GM21717 (cell line): ENCODE results near the gene SLC28A1.

Experiments
- ATAC-seq: cut with Tn5 transposase; IDR thresholded peaks from one replicate; pipeline ENCODE4 v1.9.1; 2021; ENCODE audit warnings: mild to moderate bottlenecking, moderate library complexity; ENCODE audit not compliant: unreplicated experiment

SLC28A1 gene

GRCh38 chr15:84885801-84886200 lies 1.3 kb downstream of the SLC28A1 start:
- no peak for ATAC-seq

GRCh38 chr15:84886211-84886983 lies 1.9 kb downstream of the SLC28A1 start:
- no peak for ATAC-seq

DNA sequence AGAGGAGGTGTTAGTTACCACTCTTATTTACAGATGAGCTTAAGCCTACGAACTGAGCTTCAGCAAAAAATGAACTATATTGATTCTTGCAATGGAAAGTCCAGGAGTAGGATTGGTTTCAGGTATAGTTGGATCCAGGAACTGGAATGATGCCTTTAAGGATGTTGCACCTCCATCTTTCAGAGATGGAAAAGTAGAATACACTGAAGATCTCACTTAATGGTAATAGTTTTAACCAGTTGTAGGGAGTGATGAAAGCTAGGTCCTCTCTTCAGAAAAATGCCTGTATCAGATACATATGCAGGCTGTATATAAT lies 2.5 kb downstream of the SLC28A1 start:
- ATAC-seq: no peak

DNA sequence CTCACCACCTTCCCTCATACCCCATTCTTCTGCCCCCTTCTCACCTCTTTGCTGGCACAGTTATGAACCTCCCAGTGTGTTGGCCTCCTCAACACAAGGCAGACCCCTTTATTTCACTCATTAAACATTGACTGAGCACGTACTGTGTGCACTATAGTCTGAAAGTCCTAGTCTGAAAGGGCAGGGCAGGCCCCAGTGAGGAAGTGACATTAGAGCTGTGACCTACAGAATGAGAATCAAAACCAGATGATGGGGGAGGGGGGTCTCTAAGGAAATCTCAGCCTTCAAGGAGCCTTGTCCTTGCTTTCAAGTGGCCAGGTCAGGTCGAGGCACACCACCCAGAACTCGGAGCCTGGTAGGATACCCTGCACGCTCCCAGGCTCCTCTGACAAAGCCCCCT lies 3.5 kb downstream of the SLC28A1 start:
- no peak for ATAC-seq

DNA sequence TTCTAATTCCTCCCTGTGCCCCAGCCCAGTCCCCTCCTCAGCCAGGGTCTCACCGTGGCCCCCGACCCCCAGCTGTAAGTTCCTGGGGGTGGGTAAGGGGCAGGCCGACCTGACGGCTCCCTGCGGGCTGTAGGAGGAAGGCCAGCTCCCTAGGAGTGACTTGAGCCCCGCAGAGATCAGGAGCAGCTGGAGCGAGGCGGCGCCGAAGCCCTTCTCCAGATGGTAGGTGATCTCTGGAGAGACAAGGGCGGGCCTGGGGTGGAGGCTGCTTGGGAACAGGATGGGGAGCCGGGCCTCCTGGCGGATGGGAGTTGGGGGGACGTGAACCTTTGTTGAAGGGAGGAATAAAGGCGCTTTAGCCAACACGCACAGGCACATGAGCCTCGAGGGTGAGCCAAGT lies 4.2 kb downstream of the SLC28A1 start:
- ATAC-seq: no peak

DNA sequence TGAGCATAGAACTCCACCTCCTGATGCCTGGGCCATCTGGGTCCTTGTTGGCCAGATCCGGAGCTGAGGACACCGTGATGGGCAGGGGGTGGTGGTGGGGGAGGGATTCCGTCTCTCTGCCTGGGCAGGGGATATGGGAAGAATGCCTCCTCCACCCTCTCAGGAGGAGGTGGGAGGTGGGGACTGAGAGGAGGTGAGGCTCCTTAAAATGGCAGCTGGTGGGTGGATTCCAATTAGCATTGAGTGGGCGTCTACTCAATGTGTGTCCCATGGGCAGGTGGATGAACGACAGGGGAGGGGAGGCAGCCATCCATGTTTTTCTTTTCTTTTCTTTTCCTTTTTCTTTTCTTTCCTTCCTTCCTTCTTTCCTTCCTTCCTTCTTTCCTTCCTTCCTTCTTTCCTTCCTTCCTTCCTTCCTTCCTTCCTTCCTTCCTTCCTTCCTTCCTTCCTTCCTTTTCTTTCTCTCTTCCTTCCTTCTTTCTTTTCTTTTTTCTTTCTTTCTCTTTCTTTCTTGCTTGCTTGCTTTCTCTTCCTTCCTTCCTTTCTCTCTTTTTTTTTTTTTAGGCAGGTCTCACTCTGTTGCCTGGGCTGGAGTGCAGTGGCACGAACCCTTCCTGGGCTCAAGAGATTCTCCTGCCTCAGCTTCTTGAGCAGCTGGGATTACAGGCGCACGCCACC lies 5.0 kb downstream of the SLC28A1 start:
- ATAC-seq: no peak

GRCh38 chr15:84889991-84890669 lies 5.7 kb downstream of the SLC28A1 start:
- no peak for ATAC-seq

- ATAC-seq: no peak
These were observed 6.3 kb downstream of the SLC28A1 start for GRCh38 chr15:84890670-84891162.

DNA sequence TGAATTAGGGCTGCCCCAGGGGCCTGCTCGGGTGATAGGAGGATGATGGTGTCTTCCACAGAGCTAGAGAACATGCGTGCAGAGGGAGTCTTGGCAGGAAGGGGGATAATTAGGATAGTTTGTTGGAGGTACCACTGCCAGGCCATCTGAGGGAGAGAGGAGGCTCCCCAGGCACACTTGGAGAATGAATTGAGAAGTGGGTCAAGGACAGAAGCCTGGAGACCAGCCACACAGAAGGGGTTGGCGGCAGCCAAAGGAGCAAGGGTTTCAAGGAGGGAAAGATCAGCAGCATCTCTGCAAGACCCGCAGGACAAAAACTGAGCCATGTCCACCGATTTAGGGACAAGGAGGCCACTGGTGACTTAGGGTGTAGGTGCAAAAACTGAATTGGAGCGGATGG lies 6.9 kb downstream of the SLC28A1 start:
- no peak for ATAC-seq

GRCh38 chr15:84892786-84893307 lies 8.4 kb downstream of the SLC28A1 start:
- no peak for ATAC-seq

DNA sequence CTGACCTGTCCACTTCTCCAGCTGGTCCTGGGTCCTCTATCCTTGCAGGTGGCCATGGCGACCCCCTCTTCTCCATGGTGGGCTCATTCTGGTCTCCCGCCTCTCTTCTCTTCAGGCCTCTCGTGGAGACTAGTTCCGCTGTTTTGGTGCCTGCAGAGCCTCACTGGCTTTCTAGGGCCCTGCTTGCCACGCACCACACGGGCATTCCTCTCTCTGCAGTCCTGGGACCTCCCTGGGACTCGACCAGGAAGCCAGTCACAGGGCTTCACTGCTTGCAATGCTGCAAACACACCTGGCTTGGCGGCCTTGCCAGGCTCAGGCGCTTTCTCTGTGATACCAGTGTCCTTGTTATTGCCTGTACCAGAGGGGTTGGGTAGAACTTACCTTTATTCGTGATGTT lies 9.1 kb downstream of the SLC28A1 start:
- ATAC-seq: no peak

GRCh38 chr15:84894736-84895425 lies 10.4 kb downstream of the SLC28A1 start:
- no peak for ATAC-seq

GRCh38 chr15:84898761-84899160 lies 14.3 kb downstream of the SLC28A1 start:
- no peak for ATAC-seq

DNA sequence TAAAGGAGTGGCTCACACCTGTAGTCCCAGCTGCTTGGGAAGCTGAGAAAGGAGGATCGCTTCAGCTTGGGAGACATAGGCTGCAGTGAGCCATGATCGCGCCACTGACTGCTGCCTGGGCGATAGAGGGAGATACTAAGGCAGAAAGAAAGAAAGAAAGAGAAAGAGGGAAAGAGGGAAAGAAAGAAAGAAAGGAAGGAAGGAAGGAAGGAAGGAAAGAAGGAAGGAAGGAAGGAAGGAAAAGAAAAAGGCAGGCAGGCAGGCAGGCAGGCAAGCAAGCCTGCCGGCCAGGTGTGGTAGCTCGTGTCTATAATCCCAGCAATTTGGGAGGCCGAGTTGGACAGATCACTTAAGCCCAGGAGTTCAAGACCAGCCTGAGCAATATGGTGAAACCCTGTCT lies 15.3 kb downstream of the SLC28A1 start:
- ATAC-seq: no peak

GRCh38 chr15:84901540-84901939 lies 17.1 kb downstream of the SLC28A1 start:
- no peak for ATAC-seq

DNA sequence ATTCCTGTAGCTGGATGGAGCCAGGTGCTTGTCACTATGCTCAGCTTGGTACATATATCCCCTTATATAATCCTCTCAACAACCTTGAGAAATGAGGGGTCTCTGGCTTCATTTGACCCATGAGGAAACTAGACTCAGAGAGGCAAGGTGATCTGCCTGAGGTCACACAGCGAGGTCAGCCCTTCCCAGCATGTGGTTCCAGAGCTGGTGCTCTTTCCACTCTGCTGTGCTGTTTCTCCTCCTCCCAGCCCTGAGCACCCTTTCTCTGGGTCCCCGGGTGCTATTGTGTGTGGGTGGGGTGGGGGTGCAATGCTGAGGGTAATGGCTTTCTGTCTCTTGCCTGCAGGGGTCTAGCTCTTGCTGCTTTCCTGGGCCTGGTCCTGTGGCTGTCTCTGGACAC lies 19.3 kb downstream of the SLC28A1 start:
- no peak for ATAC-seq

GRCh38 chr15:84904419-84904818 lies 20.0 kb downstream of the SLC28A1 start:
- ATAC-seq: no peak

GRCh38 chr15:84905016-84905916 lies 20.8 kb downstream of the SLC28A1 start:
- no peak for ATAC-seq

GRCh38 chr15:84907731-84908130 lies 23.3 kb downstream of the SLC28A1 start:
- no peak for ATAC-seq

GRCh38 chr15:84908564-84908963 lies 24.1 kb downstream of the SLC28A1 start:
- no peak for ATAC-seq
